ENCODE data around the gene PTPRD.

GRCh38 chr9:8278048-8278447, 2334.8 kb downstream of the PTPRD start:
- TF ChIP-seq CTCF (IDR thresholded peaks at IDR 0.05) (no peak), POLR2A (IDR thresholded peaks at IDR 0.05) (no peak)

All from ovary (tissue), 3 donors.